PFSK-1 (cell line): Measurements from ENCODE around the gene TNFRSF4.

Experiments used
- FOXP2 ChIP-seq: optimal IDR thresholded peaks from 2 replicates; pipeline ENCODE3; 2011; ENCODE audit warnings: borderline replicate concordance, control low read depth, inconsistent platforms; ENCODE audit not compliant: insufficient read depth; ENCODE audit errors: extremely low read length, extremely low read depth
- POLR2AphosphoS5 ChIP-seq: IDR thresholded peaks from 2 replicates; pipeline ENCODE4 v1.6.1; 2012; ENCODE audit warnings: low read depth, mild to moderate bottlenecking, control low read depth, low read length, moderate library complexity
- SIN3A ChIP-seq: IDR thresholded peaks from 2 replicates; pipeline ENCODE4 v1.6.1; 2012; ENCODE audit warnings: mild to moderate bottlenecking, low read length, moderate library complexity, borderline replicate concordance; ENCODE audit not compliant: insufficient read depth
- TAF1 ChIP-seq: IDR thresholded peaks from 2 replicates; pipeline ENCODE4 v1.6.1; 2012; ENCODE audit warnings: low read length, control low read depth, borderline replicate concordance; ENCODE audit not compliant: insufficient read depth
- TF ChIP-seq, protein P1 (sequence below), 2 experiments: IDR thresholded peaks; 2 replicates each; pipeline versions ENCODE4 v1.6.1 to v1.8.0; 2011 to 2012; ENCODE audit warnings: low read depth in 2 of 2, low read length in 2 of 2, control low read depth in 1 of 2, inconsistent platforms in 1 of 2, mild to moderate bottlenecking in 1 of 2, moderate library complexity in 1 of 2; ENCODE audit not compliant: insufficient read depth in 1 of 2

TNFRSF4 gene

DNA sequence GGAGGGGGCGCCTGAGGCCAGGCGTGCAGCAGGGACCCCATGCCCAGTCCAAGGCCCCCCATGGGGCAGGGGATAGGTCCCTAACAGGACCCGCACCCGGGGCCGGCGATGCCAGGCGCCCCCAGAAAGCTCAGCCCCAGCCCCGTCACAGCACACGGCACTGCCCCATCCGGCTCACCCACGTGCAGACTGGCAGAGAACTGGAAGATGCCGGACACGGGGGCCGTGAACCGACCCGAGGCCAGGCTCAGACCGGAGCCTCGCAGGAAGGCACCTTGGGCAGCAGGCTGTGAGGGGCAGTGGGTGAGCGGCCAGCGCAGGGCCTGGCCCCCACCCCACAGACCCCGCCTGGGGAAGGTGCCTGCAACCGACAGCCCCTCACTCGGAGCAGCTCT, 29.3 kb upstream of the TNFRSF4 start:
- TF ChIP-seq SIN3A (no peak), TAF1 (no peak), POLR2AphosphoS5 (no peak)
- TF ChIP-seq, protein P1, sequence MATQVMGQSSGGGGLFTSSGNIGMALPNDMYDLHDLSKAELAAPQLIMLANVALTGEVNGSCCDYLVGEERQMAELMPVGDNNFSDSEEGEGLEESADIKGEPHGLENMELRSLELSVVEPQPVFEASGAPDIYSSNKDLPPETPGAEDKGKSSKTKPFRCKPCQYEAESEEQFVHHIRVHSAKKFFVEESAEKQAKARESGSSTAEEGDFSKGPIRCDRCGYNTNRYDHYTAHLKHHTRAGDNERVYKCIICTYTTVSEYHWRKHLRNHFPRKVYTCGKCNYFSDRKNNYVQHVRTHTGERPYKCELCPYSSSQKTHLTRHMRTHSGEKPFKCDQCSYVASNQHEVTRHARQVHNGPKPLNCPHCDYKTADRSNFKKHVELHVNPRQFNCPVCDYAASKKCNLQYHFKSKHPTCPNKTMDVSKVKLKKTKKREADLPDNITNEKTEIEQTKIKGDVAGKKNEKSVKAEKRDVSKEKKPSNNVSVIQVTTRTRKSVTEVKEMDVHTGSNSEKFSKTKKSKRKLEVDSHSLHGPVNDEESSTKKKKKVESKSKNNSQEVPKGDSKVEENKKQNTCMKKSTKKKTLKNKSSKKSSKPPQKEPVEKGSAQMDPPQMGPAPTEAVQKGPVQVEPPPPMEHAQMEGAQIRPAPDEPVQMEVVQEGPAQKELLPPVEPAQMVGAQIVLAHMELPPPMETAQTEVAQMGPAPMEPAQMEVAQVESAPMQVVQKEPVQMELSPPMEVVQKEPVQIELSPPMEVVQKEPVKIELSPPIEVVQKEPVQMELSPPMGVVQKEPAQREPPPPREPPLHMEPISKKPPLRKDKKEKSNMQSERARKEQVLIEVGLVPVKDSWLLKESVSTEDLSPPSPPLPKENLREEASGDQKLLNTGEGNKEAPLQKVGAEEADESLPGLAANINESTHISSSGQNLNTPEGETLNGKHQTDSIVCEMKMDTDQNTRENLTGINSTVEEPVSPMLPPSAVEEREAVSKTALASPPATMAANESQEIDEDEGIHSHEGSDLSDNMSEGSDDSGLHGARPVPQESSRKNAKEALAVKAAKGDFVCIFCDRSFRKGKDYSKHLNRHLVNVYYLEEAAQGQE (IDR thresholded peaks at IDR 0.05; ENCODE audit: insufficient read depth in 1 of 2, low read depth in 2 of 2, low read length in 2 of 2), result no peak

GRCh38 chr1:1242461-1243265, 28.7 kb upstream of the TNFRSF4 start:
- no peak for TF ChIP-seq POLR2AphosphoS5
- TF ChIP-seq, protein P1 (IDR thresholded peaks at IDR 0.05; ENCODE audit: insufficient read depth in 1 of 2, low read depth in 2 of 2, low read length in 2 of 2), result no peak
- TF ChIP-seq TAF1, result no peak

GRCh38 chr1:1241588-1242219, 27.8 kb upstream of the TNFRSF4 start:
- TF ChIP-seq POLR2AphosphoS5 (no peak), FOXP2 (no peak), SIN3A (no peak), TAF1 (no peak)
- TF ChIP-seq, protein P1 (IDR thresholded peaks at IDR 0.05; ENCODE audit: insufficient read depth in 1 of 2, low read depth in 2 of 2, low read length in 2 of 2), result no peak

- TF ChIP-seq SIN3A (no peak), POLR2AphosphoS5 (no peak), FOXP2 (no peak), TAF1 (no peak)
- TF ChIP-seq, protein P1 (IDR thresholded peaks at IDR 0.05; ENCODE audit: insufficient read depth in 1 of 2, low read depth in 2 of 2, low read length in 2 of 2), result no peak
Observed at GRCh38 chr1:1240822-1241587, 27.1 kb upstream of the TNFRSF4 start.
